ENCODE results near the gene VNN1.

GRCh38 chr6:132708771-132709170 lies 5.1 kb downstream of the VNN1 start:
- TF ChIP-seq CTCF (IDR thresholded peaks at IDR 0.05; ENCODE audit: borderline replicate concordance, extremely low read depth, low read length, poor library complexity, severe bottlenecking): no peak
- no peak for TF ChIP-seq EZH2 (IDR thresholded peaks at IDR 0.05; ENCODE audit: borderline replicate concordance, low read depth, low read length, severe bottlenecking)

Data from DND-41 (cell line).